MCF 10A (cell line): ENCODE measurements around the gene UTY. TPM values are rescaled to one million over a fixed set of nuclear protein-coding genes. Genes with fewer than 3 reads are reported as not detected.

Experiments
- BruUV-seq: library from RNA; stranded (reverse); fragments of 400-500 nt; replicated peaks from 2 replicates; lab custom pipeline; 2021; lab: Mats Ljungman, UMichigan
- CTCF ChIA-PET: fragments of 300-600 bp; sonication (Branson Sonifier 250); formaldehyde crosslinking; extraction: SDS; loops from one replicate; lab custom pipeline; 2021; ENCODE audit warnings: antibody characterized with exemption, inconsistent platforms; lab: Yijun Ruan, JAX
- POLR2A ChIA-PET: fragments of 300-600, 350-650 bp; sonication (Branson Sonifier 250); formaldehyde crosslinking; extraction: SDS; loops from one replicate; lab custom pipeline; 2020; ENCODE audit warnings: antibody characterized with exemption, inconsistent platforms; lab: Yijun Ruan, JAX
- DNase-seq: peaks from one replicate; pipeline ENCODE4 v3.0.0-alpha.2; 2018; ENCODE audit not compliant: unreplicated experiment
- H3K27ac Mint-ChIP-seq: one replicate; pipeline ENCODE4 v1.8.0; 2022; ENCODE audit warnings: mild to moderate bottlenecking, low read depth, mixed read lengths; ENCODE audit not compliant: unreplicated experiment
- H3K27me3 Mint-ChIP-seq: one replicate; pipeline ENCODE4 v1.8.0; 2022; ENCODE audit warnings: mixed read lengths; ENCODE audit not compliant: insufficient read depth, unreplicated experiment
- H3K36me3 Mint-ChIP-seq: one replicate; pipeline ENCODE4 v1.8.0; 2022; ENCODE audit warnings: mild to moderate bottlenecking, moderate library complexity, mixed read lengths; ENCODE audit not compliant: insufficient read depth, unreplicated experiment
- H3K4me1 Mint-ChIP-seq: one replicate; pipeline ENCODE4 v1.8.0; 2022; ENCODE audit warnings: mixed read lengths; ENCODE audit not compliant: insufficient read depth, unreplicated experiment
- H3K4me3 Mint-ChIP-seq: one replicate; pipeline ENCODE4 v1.8.0; 2022; ENCODE audit warnings: mild to moderate bottlenecking, moderate library complexity, mixed read lengths; ENCODE audit not compliant: unreplicated experiment
- H3K9me3 Mint-ChIP-seq: one replicate; pipeline ENCODE4 v1.8.0; 2022; ENCODE audit warnings: mixed read lengths; ENCODE audit not compliant: unreplicated experiment
- intact Hi-C: fragments of 100-400 bp; cut with micrococcal nuclease; formaldehyde crosslinking; loops from 2 replicates; pipeline ENCODE4 v1.14.1; 2022
- total RNA-seq: library from RNA; stranded (reverse); gene quantifications from 2 replicates; pipeline ENCODE4 v1.2.3, GENCODE V29; 2022
- TF ChIP-seq, protein P1 (sequence below): fragments of 200-600 bp; IDR thresholded peaks from one replicate; pipeline ENCODE4 v1.8.0; 2022; ENCODE audit warnings: antibody characterized with exemption, mild to moderate bottlenecking; ENCODE audit not compliant: unreplicated experiment

The UTY gene
- total RNA-seq, 1 experiment from 2014 or later = not detected

DNA sequence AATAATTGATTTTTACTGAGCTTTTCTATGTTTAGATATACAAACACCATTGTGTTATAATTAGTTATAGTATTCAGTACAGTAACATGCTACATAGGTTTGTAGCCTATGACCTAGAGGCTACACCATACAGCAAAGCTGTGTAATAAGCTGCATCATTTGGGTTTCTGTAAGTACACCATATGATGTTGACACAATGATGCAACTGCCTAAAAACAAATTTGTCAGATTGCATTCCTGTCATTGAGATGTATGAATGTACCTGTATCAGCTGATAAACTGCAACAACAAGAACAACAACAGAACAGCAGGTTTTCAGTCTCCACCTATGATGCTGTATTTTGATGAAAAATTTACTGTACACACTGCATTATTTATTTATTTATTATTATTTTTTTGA, 64.3 kb downstream of the UTY start:
- Mint-ChIP-seq H3K36me3 (no peaks in the 10 kb centered on the region), H3K4me1 (no peaks in the 10 kb centered on the region), H3K9me3 (no peaks in the 10 kb centered on the region), H3K4me3 (no peak overlapping the region), H3K27me3 (no peaks in the 10 kb centered on the region), H3K27ac (no peak overlapping the region)
- no TSS peak for BruUV-seq
- ChIA-PET POLR2A (no interaction called here), CTCF (no interaction called here)
- TF ChIP-seq, protein P1, sequence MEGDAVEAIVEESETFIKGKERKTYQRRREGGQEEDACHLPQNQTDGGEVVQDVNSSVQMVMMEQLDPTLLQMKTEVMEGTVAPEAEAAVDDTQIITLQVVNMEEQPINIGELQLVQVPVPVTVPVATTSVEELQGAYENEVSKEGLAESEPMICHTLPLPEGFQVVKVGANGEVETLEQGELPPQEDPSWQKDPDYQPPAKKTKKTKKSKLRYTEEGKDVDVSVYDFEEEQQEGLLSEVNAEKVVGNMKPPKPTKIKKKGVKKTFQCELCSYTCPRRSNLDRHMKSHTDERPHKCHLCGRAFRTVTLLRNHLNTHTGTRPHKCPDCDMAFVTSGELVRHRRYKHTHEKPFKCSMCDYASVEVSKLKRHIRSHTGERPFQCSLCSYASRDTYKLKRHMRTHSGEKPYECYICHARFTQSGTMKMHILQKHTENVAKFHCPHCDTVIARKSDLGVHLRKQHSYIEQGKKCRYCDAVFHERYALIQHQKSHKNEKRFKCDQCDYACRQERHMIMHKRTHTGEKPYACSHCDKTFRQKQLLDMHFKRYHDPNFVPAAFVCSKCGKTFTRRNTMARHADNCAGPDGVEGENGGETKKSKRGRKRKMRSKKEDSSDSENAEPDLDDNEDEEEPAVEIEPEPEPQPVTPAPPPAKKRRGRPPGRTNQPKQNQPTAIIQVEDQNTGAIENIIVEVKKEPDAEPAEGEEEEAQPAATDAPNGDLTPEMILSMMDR = no peak
- DNase-seq = no peak
- intact Hi-C loops = no loop called here

DNA sequence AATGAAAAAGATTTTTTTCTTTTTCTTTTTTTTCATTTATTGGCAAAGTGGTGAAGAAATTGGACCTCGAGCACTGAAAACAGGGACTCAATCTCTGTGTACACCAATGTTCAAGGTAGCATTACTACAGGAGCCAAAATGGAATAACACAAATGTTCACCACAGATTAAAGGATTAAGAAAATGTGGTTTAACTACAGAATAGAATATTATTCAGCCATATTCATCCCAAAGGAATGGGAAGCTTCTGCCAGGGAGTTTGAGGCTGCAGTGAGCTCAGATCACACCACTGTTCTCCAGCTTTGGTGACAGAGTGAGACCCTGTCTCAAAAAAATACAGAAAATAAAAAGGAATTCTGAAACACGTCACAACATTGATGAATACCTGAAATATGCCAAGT, 81.0 kb downstream of the UTY start:
- no TSS peak for BruUV-seq
- intact Hi-C loops = no loop called here
- no peak overlapping the region for H3K27ac Mint-ChIP-seq
- TF ChIP-seq, protein P1 = no peak
- no peaks in the 10 kb centered on the region for H3K9me3 Mint-ChIP-seq
- no peaks in the 10 kb centered on the region for H3K27me3 Mint-ChIP-seq
- no peaks in the 10 kb centered on the region for H3K4me1 Mint-ChIP-seq
- POLR2A ChIA-PET = no interaction called here
- DNase-seq = no peak
- CTCF ChIA-PET = no interaction called here
- no peaks in the 10 kb centered on the region for H3K36me3 Mint-ChIP-seq
- no peak overlapping the region for H3K4me3 Mint-ChIP-seq

DNA sequence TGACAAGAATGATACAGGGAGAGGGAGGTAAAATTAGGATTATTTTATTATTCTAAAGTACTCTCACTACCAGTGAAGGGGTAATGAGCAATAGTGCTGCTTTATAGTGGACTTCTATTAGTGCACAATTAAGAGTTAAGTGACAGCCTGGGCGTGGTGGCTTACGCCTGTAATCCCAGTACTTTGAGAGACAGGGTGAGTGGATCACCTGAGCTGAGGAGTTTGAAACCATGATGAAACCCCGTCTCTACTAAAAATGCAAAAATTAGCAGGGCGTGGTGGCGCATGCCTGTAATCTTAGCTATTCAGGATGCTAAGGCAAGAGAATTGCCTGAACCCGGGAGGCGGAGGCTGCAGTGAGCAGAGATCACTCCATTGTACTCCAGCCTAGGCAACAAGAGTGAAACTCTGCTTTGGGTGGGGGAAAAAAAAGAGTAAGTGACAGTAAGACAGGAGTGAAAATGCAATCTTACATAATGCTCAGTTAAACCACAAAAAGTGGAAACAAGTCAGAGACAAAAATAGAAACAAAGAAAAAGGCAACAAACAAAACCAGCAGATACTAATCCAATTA, 98.6 kb downstream of the UTY start:
- DNase-seq = no peak
- H3K27ac Mint-ChIP-seq = no peak overlapping the region
- BruUV-seq = no TSS peak
- H3K27me3 Mint-ChIP-seq = no peaks in the 10 kb centered on the region
- CTCF ChIA-PET = no interaction called here
- no peaks in the 10 kb centered on the region for H3K36me3 Mint-ChIP-seq
- POLR2A ChIA-PET = no interaction called here
- no peak overlapping the region for H3K4me3 Mint-ChIP-seq
- no peaks in the 10 kb centered on the region for H3K4me1 Mint-ChIP-seq
- TF ChIP-seq, protein P1 = no peak
- no peaks in the 10 kb centered on the region for H3K9me3 Mint-ChIP-seq
- intact Hi-C loops = no loop called here

DNA sequence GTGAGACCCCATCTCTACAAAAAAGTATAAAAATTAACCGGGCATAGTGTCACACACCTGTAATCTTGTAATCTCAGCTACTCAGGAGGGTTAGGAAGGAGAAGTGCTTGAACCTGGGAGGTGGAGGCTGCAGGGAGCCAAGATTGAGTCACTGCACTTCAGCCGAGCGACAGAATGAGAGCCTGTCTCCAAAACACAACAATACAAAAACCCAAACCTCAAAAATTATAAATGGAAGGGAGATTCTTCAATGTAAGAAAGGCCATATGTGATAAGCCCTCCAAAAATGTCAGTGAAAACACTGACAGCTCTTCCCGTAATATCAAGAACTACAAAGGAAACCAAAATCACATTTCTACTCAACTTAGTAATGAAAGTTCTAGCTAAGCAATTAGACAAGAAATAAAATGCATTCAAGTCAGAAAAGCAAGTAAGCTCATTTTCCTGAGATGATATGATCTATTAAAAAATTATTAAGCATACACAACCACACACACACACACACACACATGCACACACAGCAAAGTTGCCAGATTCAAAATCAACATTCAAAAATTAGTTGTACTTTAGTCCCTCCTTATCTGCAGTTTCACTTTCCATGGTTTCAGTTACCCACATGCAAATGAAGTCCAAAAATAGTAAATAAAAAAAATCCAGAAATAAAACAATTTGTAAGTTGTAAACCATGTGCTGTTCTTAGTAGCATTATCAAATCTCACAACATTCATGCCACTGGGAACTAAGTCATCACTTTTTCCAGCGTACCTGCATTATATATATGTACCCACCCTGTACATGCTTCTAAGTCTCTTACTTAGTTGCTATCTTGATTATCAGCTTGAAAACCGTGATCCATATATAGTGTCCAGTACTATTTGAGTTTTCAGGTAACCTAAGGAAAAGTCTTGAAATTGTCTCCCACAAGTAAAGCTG, 108.7 kb downstream of the UTY start:
- H3K36me3 Mint-ChIP-seq = no peaks in the 10 kb centered on the region
- POLR2A ChIA-PET = no interaction called here
- H3K4me3 Mint-ChIP-seq = no peak overlapping the region
- H3K27me3 Mint-ChIP-seq = no peaks in the 10 kb centered on the region
- no peak for DNase-seq
- H3K27ac Mint-ChIP-seq = no peak overlapping the region
- intact Hi-C loops = no loop called here
- CTCF ChIA-PET = no interaction called here
- H3K9me3 Mint-ChIP-seq = no peaks in the 10 kb centered on the region
- no peaks in the 10 kb centered on the region for H3K4me1 Mint-ChIP-seq
- BruUV-seq = no TSS peak
- TF ChIP-seq, protein P1 = no peak
